ENCODE results near the gene RANGAP1. TPM values are rescaled to one million over a fixed set of nuclear protein-coding genes. Genes with fewer than 3 reads are reported as not detected.

RANGAP1 gene
- total and polyA plus RNA-seq, 9 donors: 17.2 to 37.9 (median 32.1) TPM

- DNase-seq: no peak
- no peaks in the 10 kb centered on the region for H3K4me1 ChIP-seq (ENCODE audit: insufficient read depth)
- no peak for TF ChIP-seq EP300 (IDR thresholded peaks at IDR 0.05)
- TF ChIP-seq POLR2A (IDR thresholded peaks at IDR 0.05): no peak
- no peak for TF ChIP-seq CTCF (IDR thresholded peaks at IDR 0.05)
- H3K4me3 ChIP-seq: no peak overlapping the region
- no peaks in the 10 kb centered on the region for H3K36me3 ChIP-seq
- no peak overlapping the region for H3K27ac ChIP-seq
- no peaks in the 10 kb centered on the region for H3K9me3 ChIP-seq
- WGBS, 3 donors: 79 to 90% (median 85%) methylated on average over 20 to 21 of the region's 21 CpGs
- no peaks in the 10 kb centered on the region for H3K27me3 ChIP-seq
- intact Hi-C loops (cut with DNase I): no loop called here
Measured at GRCh38 chr22:41245917-41246499, 40.0 kb downstream of the RANGAP1 start.

DNA sequence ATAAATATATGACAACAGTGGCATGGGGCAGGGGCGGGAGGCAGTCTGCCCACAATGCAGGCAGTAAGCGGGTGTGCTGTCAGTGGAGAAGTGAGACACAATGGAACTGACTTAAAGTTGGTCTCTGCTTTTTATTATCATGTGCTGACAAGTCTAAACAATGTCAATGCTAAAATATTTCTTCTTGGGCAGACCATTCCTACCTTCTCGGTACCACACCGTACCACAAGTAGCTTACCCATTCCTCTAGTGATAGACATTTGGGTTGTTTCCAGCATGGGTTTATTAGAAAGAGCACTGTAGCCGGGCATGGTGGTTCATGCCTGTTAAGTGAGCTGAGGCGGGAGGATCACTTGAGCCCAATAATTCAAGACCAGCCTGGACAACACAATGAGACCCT lies 42.6 kb downstream of the RANGAP1 start:
- no peak for DNase-seq
- Histone ChIP-seq H3K4me1 (ENCODE audit: insufficient read depth) (peaks cover 3% of the 10 kb centered on the region), H3K4me3 (no peak overlapping the region), H3K36me3 (no peaks in the 10 kb centered on the region), H3K9me3 (no peaks in the 10 kb centered on the region), H3K27me3 (no peaks in the 10 kb centered on the region), H3K27ac (no peak overlapping the region)
- no peak for TF ChIP-seq CTCF (IDR thresholded peaks at IDR 0.05)
- 88 to 94% (median 91%) methylated on average over 6 of the region's 6 CpGs for WGBS, 3 donors
- intact Hi-C loops (cut with DNase I): no loop called here

GRCh38 chr22:41242396-41243117 lies 43.4 kb downstream of the RANGAP1 start:
- no peak for TF ChIP-seq EP300 (IDR thresholded peaks at IDR 0.05)
- TF ChIP-seq CTCF (IDR thresholded peaks at IDR 0.05): no peak
- TF ChIP-seq POLR2A (IDR thresholded peaks at IDR 0.05): no peak
- DNase-seq: no peak
- peaks cover 5% of the 10 kb centered on the region for H3K4me1 ChIP-seq (ENCODE audit: insufficient read depth)
- WGBS, 3 donors: 85 to 91% (median 87%) methylated on average over 18 of the region's 18 CpGs
- no peak overlapping the region for H3K4me3 ChIP-seq
- no peaks in the 10 kb centered on the region for H3K27me3 ChIP-seq
- no peaks in the 10 kb centered on the region for H3K36me3 ChIP-seq
- no peaks in the 10 kb centered on the region for H3K9me3 ChIP-seq
- intact Hi-C loops (cut with DNase I): no loop called here
- H3K27ac ChIP-seq: no peak overlapping the region

GRCh38 chr22:41241133-41241676 lies 44.8 kb downstream of the RANGAP1 start:
- intact Hi-C loops (cut with DNase I): no loop called here
- no peak overlapping the region for H3K27ac ChIP-seq
- H3K9me3 ChIP-seq: no peaks in the 10 kb centered on the region
- TF ChIP-seq EP300 (IDR thresholded peaks at IDR 0.05): no peak
- TF ChIP-seq POLR2A (IDR thresholded peaks at IDR 0.05): no peak
- no peak for TF ChIP-seq CTCF (IDR thresholded peaks at IDR 0.05)
- no peak for DNase-seq
- no peaks in the 10 kb centered on the region for H3K27me3 ChIP-seq
- H3K4me3 ChIP-seq: no peak overlapping the region
- peaks cover 8% of the 10 kb centered on the region for H3K4me1 ChIP-seq (ENCODE audit: insufficient read depth)
- 72 to 92% (median 75%) methylated on average over 5 to 7 of the region's 7 CpGs for WGBS, 3 donors
- H3K36me3 ChIP-seq: no peaks in the 10 kb centered on the region
